WTC11 (cell line): Measurements from ENCODE around the gene SENP5.

Experiments used
- CDX4 ChIP-seq: fragments of 250-450 bp; sonication (Bioruptor Pico); IDR thresholded peaks from 2 replicates; pipeline ENCODE4 v1.9.0; 2021; ENCODE audit warnings: moderate library complexity, mild to moderate bottlenecking, inconsistent platforms, borderline replicate concordance
- CTCF ChIP-seq: fragments of 200-600 bp; IDR thresholded peaks from 2 replicates; pipeline ENCODE4 v1.8.0; 2022; ENCODE audit warnings: antibody characterized with exemption
- ELF4 ChIP-seq: sonication (generic); formaldehyde crosslinking; IDR thresholded peaks from 2 replicates; pipeline ENCODE4 v1.8.1; 2022; ENCODE audit warnings: low read depth, mild to moderate bottlenecking, moderate library complexity, missing genetic modification reagents
- EMX1 ChIP-seq: fragments of 250-450 bp; sonication (Bioruptor Pico); IDR thresholded peaks from 2 replicates; pipeline ENCODE4 v1.8.0; 2021; ENCODE audit warnings: mild to moderate bottlenecking
- ERG ChIP-seq: fragments of 250-450 bp; sonication (Bioruptor Pico); IDR thresholded peaks from 2 replicates; pipeline ENCODE4 v1.8.0; 2021; ENCODE audit warnings: mild to moderate bottlenecking
- ETV6 ChIP-seq: sonication (generic); formaldehyde crosslinking; IDR thresholded peaks from 2 replicates; pipeline ENCODE4 v1.8.1; 2022; ENCODE audit warnings: mild to moderate bottlenecking, missing genetic modification reagents
- JUN ChIP-seq: sonication (generic); formaldehyde crosslinking; IDR thresholded peaks from 2 replicates; pipeline ENCODE4 v1.8.0; 2023; ENCODE audit warnings: mild to moderate bottlenecking, missing genetic modification reagents
- MAX ChIP-seq: sonication (generic); formaldehyde crosslinking; IDR thresholded peaks from 2 replicates; pipeline ENCODE4 v1.8.0; 2022; ENCODE audit warnings: mild to moderate bottlenecking, missing genetic modification reagents
- NFE2L1 ChIP-seq: sonication (generic); formaldehyde crosslinking; IDR thresholded peaks from 2 replicates; pipeline ENCODE4 v1.8.1; 2023; ENCODE audit warnings: missing genetic modification reagents
- USF1 ChIP-seq: sonication (generic); formaldehyde crosslinking; IDR thresholded peaks from 2 replicates; pipeline ENCODE4 v1.8.0; 2022; ENCODE audit warnings: mild to moderate bottlenecking, missing genetic modification reagents
- USF2 ChIP-seq: sonication (generic); formaldehyde crosslinking; IDR thresholded peaks from 2 replicates; pipeline ENCODE4 v1.8.1; 2023; ENCODE audit warnings: mild to moderate bottlenecking, missing genetic modification reagents, moderate library complexity

- TF ChIP-seq CDX4 (CRISPR knock-in tag) = no peak
- no peak for TF ChIP-seq USF2 (CRISPR knock-in tag)
- TF ChIP-seq NFE2L1 (CRISPR knock-in tag) = no peak
- no peak for TF ChIP-seq EMX1 (CRISPR knock-in tag)
- TF ChIP-seq CTCF = no peak
- TF ChIP-seq ELF4 (CRISPR knock-in tag) = no peak
- no peak for TF ChIP-seq USF1 (CRISPR knock-in tag)
- no peak for TF ChIP-seq JUN (CRISPR knock-in tag)
- TF ChIP-seq ETV6 (CRISPR knock-in tag) = no peak
- no peak for TF ChIP-seq ERG (CRISPR knock-in tag)
- no peak for TF ChIP-seq MAX (CRISPR knock-in tag)
Observed at GRCh38 chr3:196927571-196928453, 60.1 kb downstream of the SENP5 start.
